Natural killer cell (primary cell): ENCODE measurements around the gene CCDC102B. TPM values are rescaled to one million over a fixed set of nuclear protein-coding genes. Genes with fewer than 3 reads are reported as not detected.

Experiments
- ATAC-seq, 3 donors: fragments of 150-1000 bp in 2 of 3; fragments of 200-7000 bp in 1 of 3; cut with Tn5 transposase; 1 replicate in 1 of 3; 2 replicates in 2 of 3; pipeline ENCODE4 v1.10.0; 2021; ENCODE audit warnings: mild to moderate bottlenecking in 2 of 3, moderate library complexity in 2 of 3
- DNase-seq, 2 donors: peaks; one replicate each; pipeline versions ENCODE4 v3.0.0 to v3.0.0-alpha.2; 2013 to 2021; ENCODE audit warnings: mixed read lengths in 1 of 2
- H3K27ac ChIP-seq: one replicate; pipeline ENCODE4 v1.5.1; 2013; ENCODE audit warnings: mild to moderate bottlenecking, low read length
- H3K27me3 ChIP-seq: one replicate; pipeline ENCODE4 v1.6.1; 2013; ENCODE audit warnings: low read length; ENCODE audit not compliant: control insufficient read depth, insufficient read depth
- H3K36me3 ChIP-seq: one replicate; pipeline ENCODE4 v1.6.1; 2013; ENCODE audit warnings: low read length; ENCODE audit not compliant: control insufficient read depth, insufficient read depth
- H3K4me1 ChIP-seq: one replicate; pipeline ENCODE4 v1.6.1; 2013; ENCODE audit warnings: low read length; ENCODE audit not compliant: control insufficient read depth, insufficient read depth
- H3K4me3 ChIP-seq: one replicate; pipeline ENCODE4 v1.5.1; 2013; ENCODE audit warnings: low read length
- H3K9me3 ChIP-seq: one replicate; pipeline ENCODE4 v1.6.1; 2013; ENCODE audit warnings: low read length; ENCODE audit not compliant: control insufficient read depth, insufficient read depth
- H3K27ac Mint-ChIP-seq, 2 donors: one replicate each; pipeline ENCODE4 v1.8.0; 2022; ENCODE audit warnings: mild to moderate bottlenecking in 2 of 2, mixed read lengths in 2 of 2, moderate library complexity in 1 of 2
- H3K27me3 Mint-ChIP-seq, 2 donors: one replicate each; pipeline ENCODE4 v1.8.0; 2022; ENCODE audit warnings: low read depth in 2 of 2, mixed read lengths in 2 of 2
- H3K36me3 Mint-ChIP-seq: one replicate; pipeline ENCODE4 v1.8.0; 2022; ENCODE audit warnings: mixed read lengths
- H3K4me1 Mint-ChIP-seq, 2 donors: one replicate each; pipeline ENCODE4 v1.8.0; 2022; ENCODE audit warnings: mixed read lengths in 2 of 2
- H3K4me3 Mint-ChIP-seq: one replicate; pipeline ENCODE4 v1.8.0; 2022; ENCODE audit warnings: mild to moderate bottlenecking, moderate library complexity, mixed read lengths
- H3K9me3 Mint-ChIP-seq, 2 donors: one replicate each; pipeline ENCODE4 v1.8.0; 2022; ENCODE audit warnings: mixed read lengths in 2 of 2
- WGBS: methylation state at CpG from one replicate; pipeline ENCODE4 v1.1.7; 2013; ENCODE audit warnings: missing lambda C conversion rate; ENCODE audit not compliant: insufficient coverage; 5-methylcytosine and 5-hydroxymethylcytosine counted together
- intact Hi-C: fragments of 100-400 bp; cut with micrococcal nuclease; formaldehyde crosslinking; loops from one replicate; pipeline ENCODE4 v1.14.2; 2022
- total RNA-seq, 4 donors: library from RNA; stranded (reverse); fragments of 120-200 nt in 1 of 4; gene quantifications; one replicate each; pipeline versions ENCODE4 v1.2.3 to v1.2.4, GENCODE V29; 2013 to 2022
- TF ChIP-seq, protein P1 (sequence below): fragments of 200-600 bp; IDR thresholded peaks from one replicate; pipeline ENCODE4 v1.8.0; 2022; ENCODE audit warnings: antibody characterized with exemption

The CCDC102B gene
- total RNA-seq, 3 donors from 2014 or later (not counting 1 experiment from before 2014, with no cell fraction given): 6.9 to 9.9 (median 8.9) TPM

GRCh38 chr18:68962623-68963022 lies 164.7 kb downstream of the CCDC102B start:
- H3K4me1 Mint-ChIP-seq: no peaks in the 10 kb centered on the region
- intact Hi-C loops: no loop called here
- no peak overlapping the region for H3K27ac ChIP-seq

DNA sequence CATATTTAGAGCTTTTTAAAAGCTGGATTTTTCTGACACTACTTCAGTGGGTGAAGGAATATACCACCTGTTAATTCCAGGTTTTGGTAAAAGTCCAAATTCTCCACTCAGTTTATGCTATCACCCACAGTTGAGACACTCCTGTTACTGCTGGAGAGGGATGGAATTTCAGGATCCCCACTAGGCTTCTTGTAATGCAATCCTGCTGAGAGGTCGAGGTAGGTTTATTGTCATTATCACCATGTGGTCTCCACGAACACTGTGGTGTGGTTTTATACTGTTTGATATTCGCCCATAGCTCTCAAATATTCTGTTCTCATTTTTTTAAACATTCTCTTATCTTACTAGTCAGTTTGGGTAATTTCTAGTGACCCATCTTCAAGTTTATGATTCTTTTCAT lies 167.9 kb downstream of the CCDC102B start:
- ATAC-seq (no peak), DNase-seq (no peak)
- Mint-ChIP-seq H3K4me1 (no peaks in the 10 kb centered on the region), H3K36me3 (no peaks in the 10 kb centered on the region), H3K9me3 (peaks cover 3 to 4% of the 10 kb centered on the region in 2 donors), H3K4me3 (no peak overlapping the region), H3K27me3 (no peaks in the 10 kb centered on the region), H3K27ac (no peak overlapping the region)
- Histone ChIP-seq H3K4me3 (no peak overlapping the region), H3K4me1 (no peaks in the 10 kb centered on the region), H3K9me3 (no peaks in the 10 kb centered on the region), H3K27me3 (no peaks in the 10 kb centered on the region), H3K36me3 (no peaks in the 10 kb centered on the region), H3K27ac (no peak overlapping the region)
- intact Hi-C loops: no loop called here
- 91% methylated on average over 3 of the region's 3 CpGs for WGBS
- TF ChIP-seq, protein P1, sequence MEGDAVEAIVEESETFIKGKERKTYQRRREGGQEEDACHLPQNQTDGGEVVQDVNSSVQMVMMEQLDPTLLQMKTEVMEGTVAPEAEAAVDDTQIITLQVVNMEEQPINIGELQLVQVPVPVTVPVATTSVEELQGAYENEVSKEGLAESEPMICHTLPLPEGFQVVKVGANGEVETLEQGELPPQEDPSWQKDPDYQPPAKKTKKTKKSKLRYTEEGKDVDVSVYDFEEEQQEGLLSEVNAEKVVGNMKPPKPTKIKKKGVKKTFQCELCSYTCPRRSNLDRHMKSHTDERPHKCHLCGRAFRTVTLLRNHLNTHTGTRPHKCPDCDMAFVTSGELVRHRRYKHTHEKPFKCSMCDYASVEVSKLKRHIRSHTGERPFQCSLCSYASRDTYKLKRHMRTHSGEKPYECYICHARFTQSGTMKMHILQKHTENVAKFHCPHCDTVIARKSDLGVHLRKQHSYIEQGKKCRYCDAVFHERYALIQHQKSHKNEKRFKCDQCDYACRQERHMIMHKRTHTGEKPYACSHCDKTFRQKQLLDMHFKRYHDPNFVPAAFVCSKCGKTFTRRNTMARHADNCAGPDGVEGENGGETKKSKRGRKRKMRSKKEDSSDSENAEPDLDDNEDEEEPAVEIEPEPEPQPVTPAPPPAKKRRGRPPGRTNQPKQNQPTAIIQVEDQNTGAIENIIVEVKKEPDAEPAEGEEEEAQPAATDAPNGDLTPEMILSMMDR: no peak

More at GRCh38 chr18:68962623-68963022, 164.7 kb downstream of the CCDC102B start:
- DNase-seq (no peak), ATAC-seq (no peak)
- H3K4me1 ChIP-seq: no peaks in the 10 kb centered on the region
- WGBS: 83% methylated on average over 2 of the region's 3 CpGs
- Mint-ChIP-seq H3K9me3 (peaks cover 0 to 12% of the 10 kb centered on the region in 2 donors), H3K27me3 (no peaks in the 10 kb centered on the region), H3K4me3 (no peak overlapping the region), H3K36me3 (no peaks in the 10 kb centered on the region), H3K27ac (no peak overlapping the region)
- H3K36me3 ChIP-seq: no peaks in the 10 kb centered on the region
- no peaks in the 10 kb centered on the region for H3K27me3 ChIP-seq
- TF ChIP-seq, protein P1: no peak
- no peak overlapping the region for H3K4me3 ChIP-seq
- H3K9me3 ChIP-seq: no peaks in the 10 kb centered on the region

DNA sequence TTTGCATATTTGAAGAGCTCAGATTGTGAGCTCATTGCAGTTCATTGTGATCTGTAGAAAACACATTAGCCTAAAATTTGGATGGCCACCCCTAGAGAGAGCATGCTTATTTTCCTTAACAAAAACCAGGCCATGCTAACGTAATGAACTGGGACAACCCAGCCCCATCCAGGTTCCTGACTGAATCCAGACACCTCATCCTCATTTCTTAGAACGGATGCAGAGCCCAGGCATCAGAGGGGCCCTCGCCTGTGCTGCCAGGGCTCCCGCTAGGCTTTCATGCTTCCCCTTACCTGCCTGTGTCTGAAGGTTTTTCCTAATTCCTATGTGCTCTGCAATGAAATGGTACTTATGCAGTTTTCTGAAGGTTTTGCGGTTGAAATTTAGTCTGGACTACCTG lies 171.1 kb downstream of the CCDC102B start:
- WGBS: 85% methylated on average over 4 of the region's 5 CpGs
- H3K4me1 Mint-ChIP-seq: no peaks in the 10 kb centered on the region
- Histone ChIP-seq H3K4me3 (no peak overlapping the region), H3K9me3 (no peaks in the 10 kb centered on the region), H3K4me1 (no peaks in the 10 kb centered on the region), H3K36me3 (no peaks in the 10 kb centered on the region), H3K27me3 (no peaks in the 10 kb centered on the region), H3K27ac (no peak overlapping the region)
- ATAC-seq (no peak), DNase-seq (no peak)
- TF ChIP-seq, protein P1: no peak
- intact Hi-C loops: no loop called here
- H3K4me3 Mint-ChIP-seq: no peak overlapping the region
- H3K36me3 Mint-ChIP-seq: no peaks in the 10 kb centered on the region
- H3K27me3 Mint-ChIP-seq: no peaks in the 10 kb centered on the region
- no peak overlapping the region for H3K27ac Mint-ChIP-seq
- H3K9me3 Mint-ChIP-seq: peaks cover 0 to 7% of the 10 kb centered on the region in 2 donors

DNA sequence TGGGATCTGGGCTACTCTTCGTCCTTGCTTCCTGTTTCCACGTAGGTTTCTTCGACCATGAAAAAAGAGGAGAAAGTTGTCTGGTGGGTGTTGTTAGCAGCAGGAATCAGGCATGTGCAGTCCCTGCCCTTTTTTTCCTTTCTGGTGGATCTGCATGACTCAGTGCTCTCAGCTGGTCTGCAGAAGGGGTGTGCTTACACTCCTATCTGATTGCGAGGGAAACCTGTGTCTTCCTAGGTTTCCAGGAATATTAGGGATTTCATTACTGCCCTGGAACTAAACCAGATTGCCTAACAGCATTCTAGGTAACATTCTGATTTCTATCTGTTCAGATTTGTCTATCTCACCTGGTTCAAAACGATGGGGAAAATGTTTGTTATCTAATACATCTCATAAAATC lies 174.3 kb downstream of the CCDC102B start:
- H3K4me1 ChIP-seq: no peaks in the 10 kb centered on the region
- H3K4me3 Mint-ChIP-seq: no peak overlapping the region
- DNase-seq (no peak), ATAC-seq (no peak)
- no peak overlapping the region for H3K4me3 ChIP-seq
- 94% methylated on average over 4 of the region's 5 CpGs for WGBS
- H3K27me3 Mint-ChIP-seq: no peaks in the 10 kb centered on the region
- no peak overlapping the region for H3K27ac Mint-ChIP-seq
- peaks cover 0 to 7% of the 10 kb centered on the region in 2 donors for H3K9me3 Mint-ChIP-seq
- no peaks in the 10 kb centered on the region for H3K4me1 Mint-ChIP-seq
- TF ChIP-seq, protein P1: no peak
- H3K36me3 ChIP-seq: no peaks in the 10 kb centered on the region
- intact Hi-C loops: no loop called here
- no peaks in the 10 kb centered on the region for H3K9me3 ChIP-seq
- H3K27ac ChIP-seq: no peak overlapping the region
- no peaks in the 10 kb centered on the region for H3K36me3 Mint-ChIP-seq
- no peaks in the 10 kb centered on the region for H3K27me3 ChIP-seq
